KMS-11 (cell line): ENCODE data around the gene MRPS25.

Experiments used
- H2AFZ ChIP-seq: fragments of 200-600 bp; sonication (generic); 2 replicates; pipeline ENCODE4 v1.6.1; 2016; ENCODE audit warnings: antibody characterized with exemption, mixed run types, low read depth
- H3K27ac ChIP-seq: fragments of 200-600 bp; sonication (generic); 2 replicates; pipeline ENCODE4 v1.6.1; 2016; ENCODE audit warnings: mild to moderate bottlenecking, mixed run types
- H3K27me3 ChIP-seq: fragments of 200-600 bp; sonication (generic); 2 replicates; pipeline ENCODE4 v1.6.1; 2017; ENCODE audit warnings: mild to moderate bottlenecking, low read depth, mixed run types, moderate library complexity; ENCODE audit not compliant: insufficient read depth
- H3K36me3 ChIP-seq: fragments of 200-600 bp; sonication (generic); 2 replicates; pipeline ENCODE4 v1.6.1; 2017; ENCODE audit warnings: mild to moderate bottlenecking, mixed run types; ENCODE audit not compliant: insufficient read depth
- H3K4me1 ChIP-seq: fragments of 200-600 bp; sonication (generic); 2 replicates; pipeline ENCODE4 v1.6.1; 2016; ENCODE audit warnings: mild to moderate bottlenecking, low read depth, mixed run types; ENCODE audit not compliant: poor library complexity, severe bottlenecking
- H3K4me2 ChIP-seq: fragments of 200-600 bp; sonication (generic); 2 replicates; pipeline ENCODE4 v1.7.0; 2016; ENCODE audit warnings: mild to moderate bottlenecking, mixed run types
- H3K4me3 ChIP-seq: fragments of 200-600 bp; sonication (generic); IDR thresholded peaks from 2 replicates; pipeline ENCODE4 v1.6.1; 2017; ENCODE audit warnings: low read depth, low read length, mixed read lengths; ENCODE audit not compliant: insufficient read depth
- H3K79me2 ChIP-seq: fragments of 200-600 bp; sonication (generic); 2 replicates; pipeline ENCODE4 v1.6.1; 2016; ENCODE audit warnings: low read depth, mixed run types; ENCODE audit not compliant: insufficient read depth
- H3K9ac ChIP-seq: fragments of 200-600 bp; sonication (generic); 2 replicates; pipeline ENCODE4 v1.6.1; 2016; ENCODE audit warnings: mild to moderate bottlenecking, mixed run types
- H4K20me1 ChIP-seq: fragments of 200-600 bp; sonication (generic); 2 replicates; pipeline ENCODE4 v1.6.1; 2016; ENCODE audit warnings: mild to moderate bottlenecking, mixed run types; ENCODE audit not compliant: insufficient read depth
- CTCF ChIP-seq: fragments of 200-600 bp; sonication (generic); conservative IDR thresholded peaks from 2 replicates; pipeline ENCODE4 v1.6.1; 2017; ENCODE audit warnings: low read depth, mild to moderate bottlenecking, antibody characterized with exemption, low read length, moderate library complexity, mixed read lengths

The MRPS25 gene

DNA sequence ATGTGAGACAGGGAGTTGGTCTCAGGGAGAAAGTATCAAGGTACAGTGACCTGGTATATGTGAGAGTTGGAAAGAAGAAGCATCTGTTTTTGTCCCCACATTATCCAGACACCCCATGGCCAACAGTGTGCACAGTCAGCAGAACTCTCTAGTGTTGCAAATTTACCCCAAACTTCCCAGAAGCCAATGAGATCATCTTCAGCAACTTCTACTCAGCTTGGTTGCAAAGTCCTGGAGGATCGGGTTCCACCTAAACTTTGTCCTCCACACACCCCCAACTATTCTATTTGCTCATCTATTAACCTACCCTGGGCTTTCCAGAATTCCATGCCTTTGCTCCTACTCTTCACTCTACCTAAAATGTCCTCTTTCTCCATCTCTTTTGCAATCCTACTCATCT, 18.1 kb upstream of the MRPS25 start:
- Histone ChIP-seq H3K4me1 (no peaks in the 10 kb centered on the region), H3K27me3 (no peaks in the 10 kb centered on the region), H3K4me2 (no peak overlapping the region), H2AFZ (no peak overlapping the region), H3K4me3 (no peak overlapping the region), H4K20me1 (no peaks in the 10 kb centered on the region), H3K9ac (no peak overlapping the region), H3K27ac (no peak overlapping the region), H3K36me3 (no peaks in the 10 kb centered on the region), H3K79me2 (no peaks in the 10 kb centered on the region)
- TF ChIP-seq CTCF = no peak

DNA sequence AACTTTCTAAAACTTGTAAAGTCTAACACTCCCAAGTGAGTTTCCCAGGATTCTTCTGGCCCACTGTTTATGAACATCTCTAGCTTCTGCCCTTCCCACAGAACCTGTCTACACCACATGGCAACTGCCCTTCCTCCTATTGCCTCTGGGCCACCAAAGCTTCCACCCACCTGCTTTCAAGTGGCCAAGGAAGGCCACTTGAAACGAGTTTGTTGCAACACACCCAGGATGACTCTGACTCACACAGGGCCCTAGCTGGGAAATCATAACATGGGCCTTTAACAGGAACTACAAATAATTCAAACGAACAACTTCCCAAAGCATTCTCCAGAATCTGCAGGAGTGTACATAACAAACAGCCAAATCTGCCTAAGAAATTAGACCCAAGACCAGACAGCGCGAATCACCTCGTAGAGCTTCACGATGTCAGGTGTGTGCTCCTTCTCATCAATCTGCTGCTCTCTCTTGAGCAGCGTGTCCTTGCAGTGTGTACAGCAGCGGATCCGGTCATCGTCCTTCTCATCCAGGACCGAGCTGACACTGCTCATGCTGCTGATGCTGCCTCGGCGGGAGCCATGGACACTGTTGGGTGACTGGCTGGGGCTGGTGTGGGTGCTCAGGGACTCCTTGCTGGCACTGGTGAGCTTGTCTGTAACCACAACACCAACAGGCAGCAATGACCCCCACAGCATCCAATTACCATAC, 17.0 kb upstream of the MRPS25 start:
- H3K27ac ChIP-seq = no peak overlapping the region
- no peaks in the 10 kb centered on the region for H4K20me1 ChIP-seq
- H3K9ac ChIP-seq = no peak overlapping the region
- no peaks in the 10 kb centered on the region for H3K27me3 ChIP-seq
- no peak overlapping the region for H3K4me2 ChIP-seq
- H3K79me2 ChIP-seq = no peaks in the 10 kb centered on the region
- H3K36me3 ChIP-seq = no peaks in the 10 kb centered on the region
- H2AFZ ChIP-seq = no peak overlapping the region
- no peak for TF ChIP-seq CTCF
- no peak overlapping the region for H3K4me3 ChIP-seq
- no peaks in the 10 kb centered on the region for H3K4me1 ChIP-seq

DNA sequence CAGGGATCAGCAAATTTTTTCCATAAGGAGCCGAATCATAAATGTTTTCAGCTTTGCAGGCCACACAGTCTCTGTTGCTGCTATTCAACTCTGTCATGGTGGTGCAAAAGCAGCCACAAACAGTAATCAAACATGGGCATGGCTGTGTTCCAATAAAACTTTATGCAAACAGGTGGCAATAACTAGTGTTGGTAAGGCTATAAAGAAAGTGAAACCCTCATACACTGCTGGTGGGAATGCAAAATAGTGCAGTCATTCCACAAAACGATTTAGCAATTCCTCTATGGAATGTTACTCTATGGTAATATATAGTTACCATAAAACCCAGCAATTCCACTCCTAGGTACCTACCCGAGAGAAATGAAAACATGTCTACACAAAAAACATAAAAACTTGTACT, 14.0 kb upstream of the MRPS25 start:
- Histone ChIP-seq H4K20me1 (no peaks in the 10 kb centered on the region), H2AFZ (no peak overlapping the region), H3K4me2 (no peak overlapping the region), H3K27me3 (no peaks in the 10 kb centered on the region), H3K4me3 (no peak overlapping the region), H3K36me3 (no peaks in the 10 kb centered on the region), H3K79me2 (no peaks in the 10 kb centered on the region), H3K9ac (no peak overlapping the region), H3K4me1 (no peaks in the 10 kb centered on the region), H3K27ac (no peak overlapping the region)
- no peak for TF ChIP-seq CTCF

GRCh38 chr3:15074500-15074899, 9.4 kb upstream of the MRPS25 start:
- no peaks in the 10 kb centered on the region for H4K20me1 ChIP-seq
- no peak overlapping the region for H3K4me2 ChIP-seq
- no peak overlapping the region for H3K27ac ChIP-seq
- H3K27me3 ChIP-seq = no peaks in the 10 kb centered on the region
- H3K36me3 ChIP-seq = no peaks in the 10 kb centered on the region
- no peak overlapping the region for H2AFZ ChIP-seq
- no peak overlapping the region for H3K9ac ChIP-seq
- H3K79me2 ChIP-seq = no peaks in the 10 kb centered on the region
- no peaks in the 10 kb centered on the region for H3K4me1 ChIP-seq
- TF ChIP-seq CTCF = no peak
- no peak overlapping the region for H3K4me3 ChIP-seq
